A549 (cell line): Measurements from ENCODE around the gene PAPPA. TPM values are rescaled to one million over a fixed set of nuclear protein-coding genes. Genes with fewer than 3 reads are reported as not detected.

ENCODE experiments used
- ATAC-seq, 2 experiments: fragments of 200-7000 bp in 1 of 2; fragments of >200 bp in 1 of 2; cut with Nextera tagmentation in 1 of 2; cut with Tn5 transposase in 1 of 2; 3 replicates each; pipeline versions ENCODE4 v1.8.0 to v1.9.1; 2018 to 2020; ENCODE audit warnings: mild to moderate bottlenecking in 1 of 2, moderate library complexity in 1 of 2
- CTCF ChIA-PET: fragments of 300-600 bp; sonication (Branson Sonifier 250); formaldehyde crosslinking; extraction: SDS; loops from one replicate; lab custom pipeline; 2021; ENCODE audit warnings: antibody characterized with exemption, inconsistent platforms; lab: Yijun Ruan, JAX
- POLR2A ChIA-PET: fragments of 350-600 bp; formaldehyde crosslinking; extraction: SDS; loops from one replicate; lab custom pipeline; 2021; ENCODE audit warnings: antibody characterized with exemption, inconsistent platforms; lab: Yijun Ruan, JAX
- DNase-seq, 2 experiments: peaks; one replicate each; pipeline versions ENCODE4 v3.0.0 to v3.0.0-alpha.2; 2011 to 2016; ENCODE audit warnings: low read depth in 1 of 2, low spot score in 1 of 2
- FAIRE-seq: peaks from 2 replicates; lab custom pipeline; 2011; peaks lifted over from hg19 to GRCh38; lab: Jason Lieb, UNC
- H3K27ac ChIP-seq, 2 experiments: fragments of >200 bp; sonication (Bioruptor Twin); formaldehyde crosslinking; 3 replicates each; pipeline ENCODE4 v1.5.1; 2016 to 2017
- H3K4me1 ChIP-seq: fragments of >200 bp; sonication (Bioruptor Twin); formaldehyde crosslinking; 3 replicates; pipeline ENCODE4 v1.6.1; 2016
- H3K4me2 ChIP-seq: fragments of >200 bp; sonication (Bioruptor Twin); formaldehyde crosslinking; 3 replicates; pipeline ENCODE4 v1.6.1; 2016
- H3K4me3 ChIP-seq: fragments of >200 bp; sonication (Bioruptor Twin); formaldehyde crosslinking; 3 replicates; pipeline ENCODE4 v1.5.1; 2016
- H3K9me3 ChIP-seq: fragments of >200 bp; sonication (Bioruptor Twin); formaldehyde crosslinking; 3 replicates; pipeline ENCODE4 v1.6.1; 2016
- BHLHE40 ChIP-seq: IDR thresholded peaks from 2 replicates; pipeline ENCODE4 v1.6.1; 2012; ENCODE audit warnings: low read depth, low read length, inconsistent platforms
- CBX2 ChIP-seq: fragments of 200-600 bp; sonication (generic); IDR thresholded peaks from 2 replicates; pipeline ENCODE4 v1.6.1; 2016; ENCODE audit warnings: low read depth, mild to moderate bottlenecking, borderline replicate concordance
- CHD2 ChIP-seq: fragments of 150-350 bp; IDR thresholded peaks from 2 replicates; pipeline ENCODE4 v1.6.1; 2014; ENCODE audit warnings: low read length; ENCODE audit not compliant: partially characterized antibody
- CHD4 ChIP-seq: fragments of 200-600 bp; sonication (generic); IDR thresholded peaks from 2 replicates; pipeline ENCODE4 v1.6.1; 2016; ENCODE audit warnings: antibody characterized with exemption, mild to moderate bottlenecking, borderline replicate concordance
- EP300 ChIP-seq, 2 experiments: fragments of >200 bp; sonication (Bioruptor Twin); formaldehyde crosslinking; IDR thresholded peaks; 2 replicates in 1 of 2; 3 replicates in 1 of 2; pipeline ENCODE4 v1.6.1; 2016 to 2017
- FOSL2 ChIP-seq, 2 experiments: fragments of 450-650 bp in 1 of 2; fragments of >200 bp in 1 of 2; sonication (Bioruptor Twin) in 1 of 2; formaldehyde crosslinking; IDR thresholded peaks; 2 replicates each; pipeline versions ENCODE4 v1.5.0 to v1.6.1; 2016 to 2020; ENCODE audit warnings: mild to moderate bottlenecking in 1 of 2, moderate library complexity in 1 of 2
- FOXS1 ChIP-seq: fragments of 250-450 bp; sonication (Bioruptor Pico); IDR thresholded peaks from 2 replicates; pipeline ENCODE4 v1.5.0; 2020; ENCODE audit warnings: mild to moderate bottlenecking, moderate library complexity
- GATA3 ChIP-seq: IDR thresholded peaks from 2 replicates; pipeline ENCODE4 v1.6.1; 2012; ENCODE audit warnings: borderline replicate concordance
- HDAC2 ChIP-seq: fragments of 200-600 bp; sonication (generic); IDR thresholded peaks from 2 replicates; pipeline ENCODE4 v1.6.1; 2016
- HOXB13 ChIP-seq: fragments of 250-450 bp; sonication (Bioruptor Pico); IDR thresholded peaks from 2 replicates; pipeline ENCODE4 v1.5.0; 2020; ENCODE audit warnings: low read depth, mild to moderate bottlenecking, moderate library complexity
- JUN ChIP-seq, 2 experiments: fragments of >200 bp; sonication (Bioruptor Twin); formaldehyde crosslinking; IDR thresholded peaks; 2 replicates in 1 of 2; 3 replicates in 1 of 2; pipeline ENCODE4 v1.6.1; 2016 to 2017
- KDM1A ChIP-seq: fragments of 200-600 bp; sonication (generic); IDR thresholded peaks from 2 replicates; pipeline ENCODE4 v1.6.1; 2016; ENCODE audit warnings: low read depth, mild to moderate bottlenecking
- MYC ChIP-seq: IDR thresholded peaks from 2 replicates; pipeline ENCODE4 v1.6.1; 2012; ENCODE audit warnings: mild to moderate bottlenecking, inconsistent platforms, low read length, improper control_type of control experiment, borderline replicate concordance
- NR3C1 ChIP-seq: fragments of >200 bp; sonication (Bioruptor Twin); formaldehyde crosslinking; IDR thresholded peaks from 3 replicates; pipeline ENCODE4 v1.6.1; 2017
- PHF8 ChIP-seq: fragments of 200-600 bp; sonication (generic); IDR thresholded peaks from 2 replicates; pipeline ENCODE4 v1.6.1; 2016; ENCODE audit warnings: low read depth, mild to moderate bottlenecking, antibody characterized with exemption, moderate library complexity, borderline replicate concordance
- POLR2A ChIP-seq: IDR thresholded peaks from 2 replicates; pipeline ENCODE4 v1.6.1; 2012; ENCODE audit warnings: mild to moderate bottlenecking, low read length
- POLR2AphosphoS2 ChIP-seq: conservative IDR thresholded peaks from 2 replicates; pipeline ENCODE4 v1.6.1; 2012; ENCODE audit warnings: low read length, improper control_type of control experiment, inconsistent platforms
- RAD21 ChIP-seq, 2 experiments: fragments of >200 bp in 1 of 2; sonication (Bioruptor Twin) in 1 of 2; formaldehyde crosslinking in 1 of 2; IDR thresholded peaks in 1 of 2; conservative IDR thresholded peaks in 1 of 2; 2 replicates in 1 of 2; 3 replicates in 1 of 2; pipeline ENCODE4 v1.6.1; 2012 to 2018; ENCODE audit warnings: inconsistent platforms in 1 of 2
- RCOR1 ChIP-seq: fragments of 150-350 bp; IDR thresholded peaks from 2 replicates; pipeline ENCODE4 v1.6.1; 2014; ENCODE audit warnings: antibody characterized with exemption, low read length, low read depth
- SREBF2 ChIP-seq: fragments of 450-650 bp; IDR thresholded peaks from 2 replicates; pipeline ENCODE4 v1.6.1; 2014; ENCODE audit warnings: mild to moderate bottlenecking, moderate library complexity
- ZC3H11A ChIP-seq: fragments of 450-650 bp; IDR thresholded peaks from 2 replicates; pipeline ENCODE4 v1.6.1; 2014; ENCODE audit warnings: antibody characterized with exemption, mild to moderate bottlenecking
- ZFP36 ChIP-seq: fragments of 450-650 bp; IDR thresholded peaks from 2 replicates; pipeline ENCODE4 v1.6.1; 2014; ENCODE audit warnings: borderline replicate concordance; ENCODE audit not compliant: partially characterized antibody
- WGBS: methylation state at CpG from one replicate; pipeline ENCODE4 v1.1.6; 2017; ENCODE audit errors: missing lambda C conversion rate; 5-methylcytosine and 5-hydroxymethylcytosine counted together
- polyA plus RNA-seq, 4 experiments: library from polyadenylated mRNA; depleted of rRNA in 3 of 4; stranded (reverse); fragments of >200 nt; fragmentation: RNase III in 1 of 4; extraction: RNeasy Plus Mini Kit Qiagen cat#74134 plus additional on column Dnase treatment in 1 of 4; gene quantifications; 2 replicates in 3 of 4; 3 replicates in 1 of 4; pipeline ENCODE4 v1.2.3, GENCODE V29; 2011 to 2017
- TF ChIP-seq, protein P1 (sequence below): fragments of 250-450 bp; sonication (Bioruptor Pico); IDR thresholded peaks from 2 replicates; pipeline ENCODE4 v1.5.0; 2021; ENCODE audit warnings: mild to moderate bottlenecking, moderate library complexity, borderline replicate concordance
- TF ChIP-seq, protein P2 (sequence below): IDR thresholded peaks from 2 replicates; pipeline ENCODE4 v1.6.1; 2012
- TF ChIP-seq, protein P3 (sequence below): fragments of 250-450 bp; sonication (Bioruptor Pico); IDR thresholded peaks from 2 replicates; pipeline ENCODE4 v1.5.0; 2020; ENCODE audit warnings: low read depth, mild to moderate bottlenecking, moderate library complexity

The PAPPA gene
- polyA plus RNA-seq, 2 of the 4 experiments (the other 2 are of a cell fraction) = 40.0 to 127 TPM

DNA sequence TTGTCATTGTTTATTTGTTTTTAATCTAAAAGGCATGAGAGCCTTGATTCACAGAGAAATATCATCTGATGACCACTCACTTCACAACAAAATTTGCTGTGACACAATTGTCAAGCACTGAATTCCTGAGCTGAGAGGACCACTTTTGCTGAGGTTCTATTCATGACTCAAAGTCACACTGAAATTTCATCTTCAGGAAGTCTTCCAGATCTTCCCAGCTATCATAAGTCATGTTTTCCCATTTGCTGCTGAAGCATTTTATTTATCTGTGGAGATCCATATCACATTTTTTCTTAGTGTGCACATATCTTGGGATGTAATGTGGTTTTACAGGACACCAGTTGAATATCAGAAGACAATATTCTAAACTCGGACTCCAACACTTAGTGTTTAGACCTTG lies 278.5 kb downstream of the PAPPA start:
- Histone ChIP-seq H3K9me3 (no peaks in the 10 kb centered on the region), H3K4me1 (no peaks in the 10 kb centered on the region), H3K27ac (no peak overlapping the region), H3K4me3 (no peak overlapping the region), H3K4me2 (no peak overlapping the region)
- DNase-seq = no peak
- 93% methylated on average over 1 of the region's 1 CpG for WGBS
- ChIA-PET CTCF (interaction anchor here (0.6 to 1.7 kb wide), 5 partner anchors 9 to 215 kb away, joined by 3 to 10 read pairs (median 3); no protein-coding TSS in a partner anchor), POLR2A (no interaction called here)
- no peak for ATAC-seq
- no peak for FAIRE-seq
- TF ChIP-seq CBX2 (no peak), CHD2 (no peak), SREBF2 (no peak), KDM1A (no peak), JUN (IDR thresholded peaks at IDR 0.05) (no peak), POLR2AphosphoS2 (no peak), FOXS1 (CRISPR knock-in tag) (no peak), ZC3H11A (no peak), NR3C1 (no peak), POLR2A (no peak)
- TF ChIP-seq, protein P1, sequence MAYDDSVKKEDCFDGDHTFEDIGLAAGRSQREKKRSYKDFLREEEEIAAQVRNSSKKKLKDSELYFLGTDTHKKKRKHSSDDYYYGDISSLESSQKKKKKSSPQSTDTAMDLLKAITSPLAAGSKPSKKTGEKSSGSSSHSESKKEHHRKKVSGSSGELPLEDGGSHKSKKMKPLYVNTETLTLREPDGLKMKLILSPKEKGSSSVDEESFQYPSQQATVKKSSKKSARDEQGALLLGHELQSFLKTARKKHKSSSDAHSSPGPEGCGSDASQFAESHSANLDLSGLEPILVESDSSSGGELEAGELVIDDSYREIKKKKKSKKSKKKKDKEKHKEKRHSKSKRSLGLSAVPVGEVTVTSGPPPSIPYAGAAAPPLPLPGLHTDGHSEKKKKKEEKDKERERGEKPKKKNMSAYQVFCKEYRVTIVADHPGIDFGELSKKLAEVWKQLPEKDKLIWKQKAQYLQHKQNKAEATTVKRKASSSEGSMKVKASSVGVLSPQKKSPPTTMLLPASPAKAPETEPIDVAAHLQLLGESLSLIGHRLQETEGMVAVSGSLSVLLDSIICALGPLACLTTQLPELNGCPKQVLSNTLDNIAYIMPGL (CRISPR knock-in tag) = no peak
- TF ChIP-seq, protein P2, sequence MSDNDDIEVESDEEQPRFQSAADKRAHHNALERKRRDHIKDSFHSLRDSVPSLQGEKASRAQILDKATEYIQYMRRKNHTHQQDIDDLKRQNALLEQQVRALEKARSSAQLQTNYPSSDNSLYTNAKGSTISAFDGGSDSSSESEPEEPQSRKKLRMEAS = no peak

DNA sequence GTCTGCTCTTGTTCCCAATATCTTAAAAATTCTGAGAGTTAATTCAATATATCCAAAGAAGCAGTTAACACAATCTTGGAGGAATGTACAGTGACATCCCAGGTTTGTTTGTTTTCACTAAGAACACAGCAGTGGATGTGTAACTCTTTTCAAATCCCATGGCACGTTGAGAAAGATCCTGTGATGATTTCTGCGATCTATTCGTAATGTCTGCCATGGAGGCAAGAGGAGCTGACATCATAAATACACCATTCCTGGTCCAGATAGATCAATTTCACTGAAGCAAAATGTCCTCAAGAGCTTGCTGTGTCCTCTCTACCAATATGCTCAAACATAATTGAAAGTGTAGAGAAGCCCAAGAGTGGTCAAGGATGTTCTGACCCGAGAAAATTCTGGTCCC lies 280.7 kb downstream of the PAPPA start:
- Histone ChIP-seq H3K4me3 (no peak overlapping the region), H3K27ac (no peak overlapping the region), H3K4me1 (no peaks in the 10 kb centered on the region)
- CTCF ChIA-PET = interaction anchor here (1.4 kb wide), 1 partner anchor 12 kb away, joined by 3 read pairs; no protein-coding TSS in a partner anchor
- ATAC-seq (no peak), DNase-seq (no peak), FAIRE-seq (no peak)
- POLR2A ChIA-PET = no interaction called here
- TF ChIP-seq SREBF2 (no peak), BHLHE40 (no peak), GATA3 (no peak), RCOR1 (no peak), EP300 (IDR thresholded peaks at IDR 0.05) (no peak), ZFP36 (no peak)
- TF ChIP-seq, protein P3, sequence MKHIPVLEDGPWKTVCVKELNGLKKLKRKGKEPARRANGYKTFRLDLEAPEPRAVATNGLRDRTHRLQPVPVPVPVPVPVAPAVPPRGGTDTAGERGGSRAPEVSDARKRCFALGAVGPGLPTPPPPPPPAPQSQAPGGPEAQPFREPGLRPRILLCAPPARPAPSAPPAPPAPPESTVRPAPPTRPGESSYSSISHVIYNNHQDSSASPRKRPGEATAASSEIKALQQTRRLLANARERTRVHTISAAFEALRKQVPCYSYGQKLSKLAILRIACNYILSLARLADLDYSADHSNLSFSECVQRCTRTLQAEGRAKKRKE = no peak
- TF ChIP-seq, all 56 proteins: peak for 0
- Histone ChIP-seq H3K4me2 (no peak overlapping the region), H3K9me3 (no peaks in the 10 kb centered on the region)
- 62% methylated on average over 4 of the region's 4 CpGs for whole genome bisulfite sequencing

DNA sequence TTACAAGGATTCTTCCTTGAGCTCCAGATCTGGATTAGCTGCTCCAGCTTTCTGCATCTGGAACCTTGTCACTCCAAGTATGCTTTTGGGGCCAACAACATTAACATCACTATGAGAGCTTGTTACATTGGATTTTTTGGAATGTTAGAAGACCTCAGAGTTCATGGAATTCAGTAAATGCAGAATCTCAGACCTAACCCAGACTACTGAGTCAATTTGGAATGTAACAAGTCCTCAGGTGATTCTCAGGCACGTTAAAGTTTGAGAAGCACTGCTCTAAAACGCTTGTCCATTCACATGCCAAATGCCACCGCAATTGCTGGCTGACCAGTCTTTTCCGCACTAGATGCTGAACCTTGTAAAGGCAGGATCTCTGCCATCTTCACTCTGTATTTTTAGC lies 282.1 kb downstream of the PAPPA start:
- FAIRE-seq (no peak), DNase-seq (no peak), ATAC-seq (no peak)
- Histone ChIP-seq H3K4me3 (no peak overlapping the region), H3K9me3 (no peaks in the 10 kb centered on the region), H3K4me1 (no peaks in the 10 kb centered on the region), H3K27ac (no peak overlapping the region), H3K4me2 (no peak overlapping the region)
- TF ChIP-seq, protein P2 = no peak
- TF ChIP-seq BHLHE40 (no peak), RAD21 (conservative IDR thresholded peaks at IDR 0.05 in 1 of 2, IDR thresholded peaks at IDR 0.05 in 1 of 2) (no peak), HDAC2 (no peak), PHF8 (no peak), FOSL2 (IDR thresholded peaks at IDR 0.05) (no peak), FOSL2 (CRISPR knock-in tag; IDR thresholded peaks at IDR 0.05) (no peak), HOXB13 (CRISPR knock-in tag) (no peak), CBX2 (no peak), CHD4 (no peak), MYC (no peak)
- ChIA-PET POLR2A (no interaction called here), CTCF (interaction anchor here (0.9 kb wide), 1 partner anchor 51 kb away, joined by 3 read pairs; no protein-coding TSS in a partner anchor)
- 79% methylated on average over 3 of the region's 4 CpGs for WGBS
